ENCODE data around the gene ATRN.

- TF ChIP-seq CTCF (IDR thresholded peaks at IDR 0.05; ENCODE audit: poor library complexity) (no peak), EZH2phosphoT487 (IDR thresholded peaks at IDR 0.05; ENCODE audit: low read depth, severe bottlenecking, unreplicated experiment) (no peak)
Observed at GRCh38 chr20:3551681-3552434, 81.0 kb downstream of the ATRN start.

All from hepatocyte (in vitro differentiated cells).